Ammon's horn (tissue), 1 donor: Measurements from ENCODE around the gene PDLIM7.

Experiments used
- DNase-seq: peaks from one replicate; pipeline ENCODE4 v3.0.0-alpha.2; 2016; ENCODE audit warnings: low spot score

The PDLIM7 gene

GRCh38 chr5:177524941-177525655 is 27.7 kb upstream of the PDLIM7 start:
- no peak for DNase-seq

GRCh38 chr5:177524539-177524900 is 27.1 kb upstream of the PDLIM7 start:
- DNase-seq, result no peak

- no peak for DNase-seq
Measured at GRCh38 chr5:177523711-177524538, 26.5 kb upstream of the PDLIM7 start.

- no peak for DNase-seq
Measured at GRCh38 chr5:177520916-177521513, 23.6 kb upstream of the PDLIM7 start.

DNA sequence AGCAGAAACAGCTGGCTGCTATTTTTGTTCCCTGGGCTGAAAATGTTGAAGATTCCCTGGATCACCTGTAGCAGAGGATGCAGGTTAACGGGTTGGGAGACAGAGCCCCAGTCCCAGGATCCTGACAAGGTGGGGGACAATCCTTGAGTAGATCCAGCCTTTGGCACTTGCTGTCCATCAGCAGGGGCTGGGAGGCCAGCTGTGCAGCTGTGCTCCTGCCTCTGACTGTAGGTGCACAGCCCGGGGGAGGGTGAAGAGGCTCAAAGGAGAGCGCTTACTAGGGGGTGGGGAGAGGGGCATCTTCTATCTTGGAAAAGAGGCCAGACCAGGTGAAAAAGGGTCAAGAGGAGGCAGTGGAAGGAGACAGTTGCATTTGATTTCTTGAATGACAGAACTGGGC is 22.9 kb upstream of the PDLIM7 start:
- DNase-seq, result no peak

GRCh38 chr5:177519463-177520235 is 22.2 kb upstream of the PDLIM7 start:
- no peak for DNase-seq

DNA sequence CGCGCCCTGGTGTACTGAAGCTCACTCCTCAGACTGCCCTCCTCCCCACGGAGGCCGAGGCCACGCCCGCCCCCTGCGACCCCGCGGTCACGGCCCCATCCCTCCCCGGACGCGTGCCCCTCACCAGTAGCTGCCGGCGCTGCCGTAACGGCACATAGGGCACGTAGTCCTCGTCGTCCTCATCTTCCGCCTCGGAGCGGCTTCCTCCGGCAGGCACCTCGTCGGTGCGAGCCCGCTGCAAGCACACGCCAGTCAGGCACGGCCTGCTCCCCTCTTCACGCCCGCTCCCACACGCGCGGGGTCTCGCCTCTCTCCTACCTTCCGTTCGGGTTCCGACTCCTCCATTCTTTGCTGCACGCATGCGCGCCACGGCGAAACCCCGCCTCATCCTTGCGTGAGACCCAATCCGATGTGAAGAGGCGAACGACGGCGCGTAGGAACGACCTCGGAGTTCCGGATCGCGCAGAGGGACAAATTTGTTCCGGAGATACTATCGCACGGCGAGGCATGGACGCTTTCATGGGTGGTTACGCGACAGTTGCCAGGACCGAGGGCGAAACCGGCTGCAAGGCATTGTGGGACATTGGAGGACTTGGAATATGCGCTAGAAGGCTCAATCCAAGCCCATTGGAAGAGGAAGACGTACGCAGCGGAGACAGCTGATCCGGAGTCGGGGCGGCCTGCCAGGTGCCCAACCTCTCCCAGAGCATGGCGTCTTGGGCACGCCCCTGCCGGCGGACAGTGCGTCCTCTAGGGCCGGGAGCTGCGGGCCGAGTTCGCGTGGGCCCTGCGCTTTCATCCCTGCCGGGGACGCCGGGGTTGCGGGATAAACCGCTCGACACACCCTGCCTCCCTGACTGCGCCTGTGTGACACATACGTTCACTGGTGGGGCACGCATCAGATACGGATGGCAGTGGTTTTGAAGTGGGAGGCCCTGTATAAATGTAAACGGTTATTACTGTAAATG is 19.5 kb upstream of the PDLIM7 start, which contains the start of gene DDX41:
DDX41 (minus strand) TSS at position 361 of the 968 bp plus-strand sequence; CDS start at position 345, 16 bp downstream.
- DNase-seq, result peak; percentile 99

GRCh38 chr5:177515580-177515979 is 18.2 kb upstream of the PDLIM7 start:
- DNase-seq, result no peak

GRCh38 chr5:177514541-177514940 is 17.1 kb upstream of the PDLIM7 start:
- DNase-seq, result no peak

DNA sequence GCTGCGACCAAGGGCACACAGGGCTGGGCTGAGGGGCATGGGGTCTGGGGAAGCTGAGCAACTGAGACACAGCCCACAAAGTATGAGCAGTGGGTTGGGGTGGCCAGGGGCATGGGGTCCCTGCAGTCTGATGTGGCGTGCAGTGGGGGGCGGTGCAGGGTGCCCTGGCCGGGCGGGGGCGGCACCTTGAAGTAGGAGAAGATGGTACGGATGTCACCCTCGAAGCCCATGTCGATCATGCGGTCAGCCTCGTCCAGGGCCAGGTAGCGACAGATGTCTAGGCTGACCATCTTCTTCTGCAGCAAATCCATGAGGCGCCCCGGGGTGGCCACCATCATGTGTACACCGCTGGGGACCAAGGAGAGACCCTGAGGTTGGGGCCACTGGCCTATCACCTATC is 16.1 kb upstream of the PDLIM7 start:
- no peak for DNase-seq

- no peak for DNase-seq
Measured at GRCh38 chr5:177512736-177513380, 15.5 kb upstream of the PDLIM7 start.

GRCh38 chr5:177511796-177512675 is 14.6 kb upstream of the PDLIM7 start:
- DNase-seq, result no peak

- DNase-seq, result no peak
Measured at GRCh38 chr5:177511181-177511580, 13.8 kb upstream of the PDLIM7 start.

GRCh38 chr5:177510567-177511053 is 13.2 kb upstream of the PDLIM7 start:
- no peak for DNase-seq

DNA sequence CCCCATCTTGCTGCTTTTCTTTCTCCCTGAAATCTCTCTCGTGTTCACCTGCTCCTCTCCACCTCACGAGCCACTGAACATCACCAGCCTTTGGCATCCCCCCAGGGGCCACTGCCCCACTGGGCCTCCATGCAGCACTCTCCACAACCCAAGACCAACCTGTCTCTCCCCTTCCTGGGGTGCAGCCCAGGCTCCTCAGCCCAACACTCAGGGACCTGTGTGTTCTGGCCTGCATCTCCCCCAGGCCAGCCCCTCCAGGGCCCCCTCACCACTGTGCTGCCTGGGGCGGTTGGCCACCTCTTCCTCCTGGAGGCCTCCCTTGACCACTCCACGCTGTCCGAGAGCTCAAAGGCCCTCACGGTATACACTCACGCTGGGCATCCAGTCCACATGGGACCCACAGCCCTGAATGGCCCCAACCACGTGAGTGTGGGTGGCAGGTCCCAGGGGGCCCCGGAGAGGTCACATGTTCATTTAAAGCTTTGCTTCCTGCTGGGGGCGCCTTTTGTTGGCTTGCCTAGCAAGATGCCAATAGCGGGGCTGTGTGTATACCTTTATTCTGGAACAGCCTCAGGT is 12.7 kb upstream of the PDLIM7 start:
- no peak for DNase-seq

DNA sequence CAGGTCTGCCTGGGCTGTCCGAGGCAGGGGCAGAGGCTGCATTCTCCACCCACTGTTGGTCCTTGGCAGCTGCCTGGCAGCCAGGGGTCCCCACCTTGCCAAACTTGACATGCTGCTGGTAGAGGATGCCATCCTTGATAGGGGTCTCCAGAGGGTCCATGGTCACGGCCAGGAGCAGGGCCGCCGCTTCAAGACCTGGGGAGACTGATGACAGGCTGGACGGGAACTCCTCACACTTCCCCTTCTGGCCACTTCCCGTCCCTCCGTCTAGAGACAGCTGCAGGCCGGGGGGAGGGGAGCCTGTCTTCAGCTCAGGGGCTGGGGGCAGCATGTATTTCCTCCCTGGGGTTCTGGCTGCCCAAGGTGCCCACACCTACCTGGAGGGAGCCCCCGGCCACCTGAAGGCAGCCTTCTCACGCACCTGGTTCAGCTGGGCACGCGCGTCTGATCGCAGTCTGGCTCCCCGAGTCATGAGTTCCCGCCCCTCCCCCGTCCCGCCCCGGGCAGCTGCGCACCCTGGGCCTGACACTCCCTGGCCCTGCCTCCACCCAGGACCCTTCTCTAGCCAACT is 12.1 kb upstream of the PDLIM7 start, which contains the start of gene DOK3:
DOK3 (minus strand) TSS at position 446 of the 571 bp plus-strand sequence; CDS start at position 160, 286 bp downstream.
- DNase-seq, result peak; percentile 43

GRCh38 chr5:177508837-177509236 is 11.4 kb upstream of the PDLIM7 start:
- DNase-seq, result no peak

GRCh38 chr5:177508221-177508611 is 10.8 kb upstream of the PDLIM7 start:
- DNase-seq, result no peak
